GM21723 (cell line): ENCODE results near the gene APOA1.
"Not testable (repeated sequence)": the region's sequence is repeated elsewhere in the genome, so short reads cannot be mapped to it uniquely, and the experiment has no call there.

Experiments used
- ATAC-seq: cut with Tn5 transposase; IDR thresholded peaks from one replicate; pipeline ENCODE4 v1.9.1; 2021; ENCODE audit warnings: mild to moderate bottlenecking, moderate library complexity; ENCODE audit not compliant: unreplicated experiment

APOA1 gene

GRCh38 chr11:116835042-116835772 is 2.2 kb downstream of the APOA1 start:
- peak; percentile 36 for ATAC-seq

GRCh38 chr11:116834535-116835041 is 2.8 kb downstream of the APOA1 start:
- not testable (repeated sequence) for ATAC-seq

GRCh38 chr11:116833816-116834534 is 3.4 kb downstream of the APOA1 start:
- no peak for ATAC-seq

- no peak for ATAC-seq
Measured at GRCh38 chr11:116833491-116833815, 4.0 kb downstream of the APOA1 start.

- ATAC-seq = no peak
Measured at GRCh38 chr11:116832350-116833290, 4.8 kb downstream of the APOA1 start.

- no peak for ATAC-seq
Measured at GRCh38 chr11:116831790-116832349, 5.6 kb downstream of the APOA1 start.

GRCh38 chr11:116830184-116830912 is 7.1 kb downstream of the APOA1 start:
- no peak for ATAC-seq

GRCh38 chr11:116829525-116830183 is 7.8 kb downstream of the APOA1 start, which contains the start of gene APOC3:
Gene APOC3 (plus strand): TSS chr11:116829907. CDS start chr11:116830583, 676 bp downstream.
- no peak for ATAC-seq

GRCh38 chr11:116828632-116829524 is 8.5 kb downstream of the APOA1 start:
- ATAC-seq = no peak

GRCh38 chr11:116827461-116827860 is 10.0 kb downstream of the APOA1 start:
- no peak for ATAC-seq

- ATAC-seq = no peak
Measured at GRCh38 chr11:116826751-116827431, 10.5 kb downstream of the APOA1 start.

GRCh38 chr11:116825854-116826750 is 11.3 kb downstream of the APOA1 start:
- no peak for ATAC-seq

GRCh38 chr11:116825434-116825833 is 12.0 kb downstream of the APOA1 start:
- no peak for ATAC-seq

GRCh38 chr11:116823031-116823843 is 14.2 kb downstream of the APOA1 start, which contains the start of gene APOA4:
Gene APOA4 (minus strand): TSS chr11:116823304. CDS start chr11:116823191, 113 bp downstream.
- no peak for ATAC-seq

- no peak for ATAC-seq
Measured at GRCh38 chr11:116822575-116822974, 14.8 kb downstream of the APOA1 start.
